Astrocyte (in vitro differentiated cells and primary cell): ENCODE measurements around the gene KRT86. TPM values are rescaled to one million over a fixed set of nuclear protein-coding genes. Genes with fewer than 3 reads are reported as not detected.

Experiments
- DNase-seq: peaks from one replicate; pipeline ENCODE4 v3.0.0-alpha.2; 2010; ENCODE audit warnings: low read depth
- FAIRE-seq: peaks from 2 replicates; lab custom pipeline; 2011; peaks lifted over from hg19 to GRCh38; lab: Jason Lieb, UNC
- H2AFZ ChIP-seq: 2 replicates; pipeline ENCODE4 v1.6.0; 2012; ENCODE audit warnings: low read depth, low read length, inconsistent platforms
- H3K27ac ChIP-seq: 2 replicates; pipeline ENCODE4 v1.5.1; 2011; ENCODE audit warnings: low read depth, low read length, inconsistent platforms
- H3K27me3 ChIP-seq: 2 replicates; pipeline ENCODE4 v1.6.0; 2011; ENCODE audit warnings: low read length, inconsistent platforms; ENCODE audit not compliant: insufficient read depth
- H3K36me3 ChIP-seq: 2 replicates; pipeline ENCODE4 v1.5.1; 2011; ENCODE audit warnings: low read length, inconsistent platforms; ENCODE audit not compliant: insufficient read depth
- H3K4me1 ChIP-seq: 2 replicates; pipeline ENCODE4 v1.5.1; 2011; ENCODE audit warnings: low read length, inconsistent platforms; ENCODE audit not compliant: insufficient read depth
- H3K4me2 ChIP-seq: 2 replicates; pipeline ENCODE4 v1.6.0; 2012; ENCODE audit warnings: low read length, inconsistent platforms
- H3K4me3 ChIP-seq: 2 replicates; pipeline ENCODE4 v1.5.1; 2011; ENCODE audit warnings: low read depth, mild to moderate bottlenecking, low read length, inconsistent platforms; ENCODE audit not compliant: insufficient read depth
- H3K79me2 ChIP-seq: 2 replicates; pipeline ENCODE4 v1.6.0; 2012; ENCODE audit warnings: mild to moderate bottlenecking, low read length, inconsistent platforms; ENCODE audit not compliant: insufficient read depth
- H3K9ac ChIP-seq: 2 replicates; pipeline ENCODE4 v1.6.0; 2012; ENCODE audit warnings: mild to moderate bottlenecking, low read length, inconsistent platforms
- H3K9me3 ChIP-seq: 2 replicates; pipeline ENCODE4 v1.5.1; 2012; ENCODE audit warnings: low read depth, mild to moderate bottlenecking, low read length, inconsistent platforms; ENCODE audit not compliant: insufficient read depth
- H4K20me1 ChIP-seq: 2 replicates; pipeline ENCODE4 v1.6.0; 2012; ENCODE audit warnings: low read length, inconsistent platforms; ENCODE audit not compliant: insufficient read depth
- H3K27ac Mint-ChIP-seq: one replicate; pipeline ENCODE4 v1.8.0; 2021; ENCODE audit warnings: mild to moderate bottlenecking, mixed read lengths; ENCODE audit not compliant: unreplicated experiment
- H3K27me3 Mint-ChIP-seq: one replicate; pipeline ENCODE4 v1.8.0; 2021; ENCODE audit warnings: low read depth, mixed read lengths; ENCODE audit not compliant: unreplicated experiment
- H3K36me3 Mint-ChIP-seq: one replicate; pipeline ENCODE4 v1.8.0; 2021; ENCODE audit warnings: low read depth, mixed read lengths; ENCODE audit not compliant: unreplicated experiment
- H3K4me1 Mint-ChIP-seq: one replicate; pipeline ENCODE4 v1.8.0; 2021; ENCODE audit warnings: low read depth, mixed read lengths; ENCODE audit not compliant: unreplicated experiment
- H3K4me3 Mint-ChIP-seq: one replicate; pipeline ENCODE4 v1.8.0; 2021; ENCODE audit warnings: mild to moderate bottlenecking, moderate library complexity, mixed read lengths; ENCODE audit not compliant: unreplicated experiment
- H3K9me3 Mint-ChIP-seq: one replicate; pipeline ENCODE4 v1.8.0; 2021; ENCODE audit warnings: mild to moderate bottlenecking, mixed read lengths; ENCODE audit not compliant: unreplicated experiment
- EZH2 ChIP-seq: IDR thresholded peaks from 2 replicates; pipeline ENCODE4 v1.6.1; 2012; ENCODE audit warnings: mild to moderate bottlenecking, low read length, inconsistent platforms; ENCODE audit not compliant: insufficient read depth
- total RNA-seq: library from RNA; stranded (reverse); gene quantifications from 2 replicates; pipeline ENCODE4 v1.2.1, GENCODE V29; 2021
- TF ChIP-seq, protein P1 (sequence below): IDR thresholded peaks from 2 replicates; pipeline ENCODE4 v1.5.1; 2011; ENCODE audit warnings: low read depth, mild to moderate bottlenecking, inconsistent platforms, low read length, moderate library complexity; ENCODE audit not compliant: insufficient read depth

The KRT86 gene
- total RNA-seq, 1 donor from 2014 or later: 0.43 TPM

- Histone ChIP-seq H3K9me3 (no peaks in the 10 kb centered on the region), H3K79me2 (no peaks in the 10 kb centered on the region), H3K27me3 (no peaks in the 10 kb centered on the region), H3K27ac (no peak overlapping the region), H3K36me3 (no peaks in the 10 kb centered on the region), H3K9ac (no peak overlapping the region), H3K4me3 (no peak overlapping the region), H2AFZ (no peak overlapping the region), H4K20me1 (no peaks in the 10 kb centered on the region), H3K4me1 (peaks cover 31% of the 10 kb centered on the region), H3K4me2 (no peak overlapping the region)
- FAIRE-seq: no peak
- Mint-ChIP-seq H3K4me3 (peak overlapping the region; percentile 42), H3K27me3 (peaks cover 43% of the 10 kb centered on the region), H3K4me1 (peaks cover 38% of the 10 kb centered on the region), H3K27ac (peak overlapping the region; percentile 58), H3K9me3 (peaks cover 4% of the 10 kb centered on the region), H3K36me3 (no peaks in the 10 kb centered on the region)
- no peak for TF ChIP-seq EZH2
- TF ChIP-seq, protein P1, sequence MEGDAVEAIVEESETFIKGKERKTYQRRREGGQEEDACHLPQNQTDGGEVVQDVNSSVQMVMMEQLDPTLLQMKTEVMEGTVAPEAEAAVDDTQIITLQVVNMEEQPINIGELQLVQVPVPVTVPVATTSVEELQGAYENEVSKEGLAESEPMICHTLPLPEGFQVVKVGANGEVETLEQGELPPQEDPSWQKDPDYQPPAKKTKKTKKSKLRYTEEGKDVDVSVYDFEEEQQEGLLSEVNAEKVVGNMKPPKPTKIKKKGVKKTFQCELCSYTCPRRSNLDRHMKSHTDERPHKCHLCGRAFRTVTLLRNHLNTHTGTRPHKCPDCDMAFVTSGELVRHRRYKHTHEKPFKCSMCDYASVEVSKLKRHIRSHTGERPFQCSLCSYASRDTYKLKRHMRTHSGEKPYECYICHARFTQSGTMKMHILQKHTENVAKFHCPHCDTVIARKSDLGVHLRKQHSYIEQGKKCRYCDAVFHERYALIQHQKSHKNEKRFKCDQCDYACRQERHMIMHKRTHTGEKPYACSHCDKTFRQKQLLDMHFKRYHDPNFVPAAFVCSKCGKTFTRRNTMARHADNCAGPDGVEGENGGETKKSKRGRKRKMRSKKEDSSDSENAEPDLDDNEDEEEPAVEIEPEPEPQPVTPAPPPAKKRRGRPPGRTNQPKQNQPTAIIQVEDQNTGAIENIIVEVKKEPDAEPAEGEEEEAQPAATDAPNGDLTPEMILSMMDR: no peak
- DNase-seq: no peak
Observed at GRCh38 chr12:52277486-52278245, 3.2 kb downstream of the KRT86 start.

- Histone ChIP-seq H3K9ac (peak overlapping the region; percentile 83), H3K27me3 (no peaks in the 10 kb centered on the region), H3K79me2 (no peaks in the 10 kb centered on the region), H2AFZ (peak overlapping the region; percentile 80), H4K20me1 (no peaks in the 10 kb centered on the region), H3K4me1 (peaks cover 31% of the 10 kb centered on the region), H3K4me3 (peak overlapping the region; percentile 37), H3K9me3 (no peaks in the 10 kb centered on the region), H3K36me3 (no peaks in the 10 kb centered on the region), H3K27ac (peak overlapping the region; percentile 96), H3K4me2 (peak overlapping the region; percentile 84)
- TF ChIP-seq EZH2: no peak
- TF ChIP-seq, protein P1: peak; percentile 90
- Mint-ChIP-seq H3K36me3 (no peaks in the 10 kb centered on the region), H3K9me3 (peaks cover 4% of the 10 kb centered on the region), H3K4me1 (peaks cover 38% of the 10 kb centered on the region), H3K4me3 (no peak overlapping the region), H3K27ac (peak overlapping the region; percentile 97), H3K27me3 (peaks cover 41% of the 10 kb centered on the region)
- DNase-seq: peak; percentile 30
- FAIRE-seq: no peak
Observed at GRCh38 chr12:52278575-52279421, 4.4 kb downstream of the KRT86 start.
